Measurements from ENCODE around the gene NR6A1. TPM values are rescaled to one million over a fixed set of nuclear protein-coding genes. Genes with fewer than 3 reads are reported as not detected.

NR6A1 gene
- polyA plus RNA-seq, 1 experiment = 0.25 TPM

DNA sequence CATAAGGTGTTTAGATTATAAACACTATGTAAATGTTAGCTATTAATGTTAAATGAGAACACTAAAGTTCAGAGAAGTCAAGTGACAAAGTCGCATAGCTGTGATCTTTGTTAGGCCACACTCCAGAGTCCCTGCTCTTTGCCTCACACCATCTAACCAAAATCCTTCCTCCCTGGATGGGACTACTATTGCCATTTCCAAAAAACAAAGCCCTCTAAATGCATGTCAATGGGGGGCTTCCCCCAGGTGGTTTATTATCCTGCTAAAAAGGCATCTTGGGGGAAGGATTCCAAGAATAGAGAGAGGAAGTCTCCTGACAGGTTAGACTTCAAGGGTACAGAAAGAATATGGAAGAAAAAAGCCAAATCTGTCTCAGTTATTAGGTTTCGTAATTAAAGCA is 10.4 kb downstream of the NR6A1 start:
- POLR2A ChIA-PET = no interaction called here
- no peak overlapping the region for H3K4me3 ChIP-seq (ENCODE audit: low read depth, low read length)
- CTCF ChIA-PET = interaction anchor here (0.6 to 3.8 kb wide), 8 partner anchors 9 to 642 kb away, joined by 3 to 15 read pairs (median 4); partner anchors contain the start of genes NR6A1 and WDR38
- peaks cover 4% of the 10 kb centered on the region for H3K27me3 ChIP-seq (ENCODE audit: control insufficient read depth, insufficient read depth, low read length)
- TF ChIP-seq, protein P1, sequence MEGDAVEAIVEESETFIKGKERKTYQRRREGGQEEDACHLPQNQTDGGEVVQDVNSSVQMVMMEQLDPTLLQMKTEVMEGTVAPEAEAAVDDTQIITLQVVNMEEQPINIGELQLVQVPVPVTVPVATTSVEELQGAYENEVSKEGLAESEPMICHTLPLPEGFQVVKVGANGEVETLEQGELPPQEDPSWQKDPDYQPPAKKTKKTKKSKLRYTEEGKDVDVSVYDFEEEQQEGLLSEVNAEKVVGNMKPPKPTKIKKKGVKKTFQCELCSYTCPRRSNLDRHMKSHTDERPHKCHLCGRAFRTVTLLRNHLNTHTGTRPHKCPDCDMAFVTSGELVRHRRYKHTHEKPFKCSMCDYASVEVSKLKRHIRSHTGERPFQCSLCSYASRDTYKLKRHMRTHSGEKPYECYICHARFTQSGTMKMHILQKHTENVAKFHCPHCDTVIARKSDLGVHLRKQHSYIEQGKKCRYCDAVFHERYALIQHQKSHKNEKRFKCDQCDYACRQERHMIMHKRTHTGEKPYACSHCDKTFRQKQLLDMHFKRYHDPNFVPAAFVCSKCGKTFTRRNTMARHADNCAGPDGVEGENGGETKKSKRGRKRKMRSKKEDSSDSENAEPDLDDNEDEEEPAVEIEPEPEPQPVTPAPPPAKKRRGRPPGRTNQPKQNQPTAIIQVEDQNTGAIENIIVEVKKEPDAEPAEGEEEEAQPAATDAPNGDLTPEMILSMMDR (IDR thresholded peaks at IDR 0.05; ENCODE audit: insufficient read depth, low read depth, low read length) = no peak
- no peaks in the 10 kb centered on the region for H3K36me3 ChIP-seq (ENCODE audit: control insufficient read depth, insufficient read depth, low read length)
- no peak for DNase-seq (ENCODE audit: low read depth)

DNA sequence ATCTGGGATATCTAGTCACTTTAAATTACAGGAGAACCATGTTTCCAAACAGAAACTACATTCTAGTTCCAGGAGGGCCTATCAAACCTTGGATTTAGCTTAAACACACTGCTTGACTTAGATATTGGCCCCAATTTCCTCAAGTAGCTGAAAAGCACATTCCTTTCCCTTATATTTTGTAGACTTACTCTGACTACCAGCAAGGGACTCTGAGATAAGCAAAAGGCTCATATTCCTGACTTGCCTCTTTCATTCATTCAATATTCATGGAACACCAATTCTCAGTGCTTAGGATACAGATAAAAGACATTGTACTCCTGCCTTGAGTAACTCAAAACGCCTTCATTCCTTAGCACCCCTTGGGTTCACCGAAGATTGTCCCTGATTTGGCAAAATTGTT is 11.8 kb downstream of the NR6A1 start:
- peaks cover 2% of the 10 kb centered on the region for H3K27me3 ChIP-seq (ENCODE audit: control insufficient read depth, insufficient read depth, low read length)
- ChIA-PET POLR2A (no interaction called here), CTCF (interaction anchor here (1.0 to 3.8 kb wide), 3 partner anchors 11 to 94 kb away, joined by 3 to 15 read pairs (median 7); partner anchors contain the start of gene WDR38)
- no peaks in the 10 kb centered on the region for H3K36me3 ChIP-seq (ENCODE audit: control insufficient read depth, insufficient read depth, low read length)
- TF ChIP-seq, protein P1 (IDR thresholded peaks at IDR 0.05; ENCODE audit: insufficient read depth, low read depth, low read length) = no peak
- DNase-seq (ENCODE audit: low read depth) = no peak
- no peak overlapping the region for H3K4me3 ChIP-seq (ENCODE audit: low read depth, low read length)

DNA sequence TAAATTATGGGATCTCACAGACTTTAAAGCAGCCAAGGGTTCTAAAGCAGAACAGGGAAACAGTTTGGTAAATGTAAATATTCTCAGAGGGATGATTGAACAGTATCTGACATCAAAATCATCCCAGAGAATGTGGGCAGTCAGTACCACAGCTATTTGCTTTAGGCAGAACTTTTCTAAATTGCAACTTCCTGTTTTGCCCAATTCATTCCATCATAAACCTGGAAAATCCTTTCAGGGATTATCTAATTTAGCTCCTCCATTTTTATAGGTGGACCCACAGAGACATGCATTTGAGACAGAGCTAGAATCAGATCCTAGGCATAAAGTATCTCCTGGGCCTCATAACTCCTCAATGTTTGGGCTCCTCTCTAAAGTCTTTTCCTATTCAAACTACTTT is 12.4 kb downstream of the NR6A1 start:
- ChIA-PET POLR2A (no interaction called here), CTCF (interaction anchor here (1.0 to 2.7 kb wide), 2 partner anchors 11 to 13 kb away, joined by 3 to 7 read pairs; no protein-coding TSS in a partner anchor)
- Histone ChIP-seq H3K27me3 (ENCODE audit: control insufficient read depth, insufficient read depth, low read length) (peaks cover 2% of the 10 kb centered on the region), H3K4me3 (ENCODE audit: low read depth, low read length) (no peak overlapping the region), H3K36me3 (ENCODE audit: control insufficient read depth, insufficient read depth, low read length) (no peaks in the 10 kb centered on the region)
- TF ChIP-seq, protein P1 (IDR thresholded peaks at IDR 0.05; ENCODE audit: insufficient read depth, low read depth, low read length) = no peak
- no peak for DNase-seq (ENCODE audit: low read depth)

DNA sequence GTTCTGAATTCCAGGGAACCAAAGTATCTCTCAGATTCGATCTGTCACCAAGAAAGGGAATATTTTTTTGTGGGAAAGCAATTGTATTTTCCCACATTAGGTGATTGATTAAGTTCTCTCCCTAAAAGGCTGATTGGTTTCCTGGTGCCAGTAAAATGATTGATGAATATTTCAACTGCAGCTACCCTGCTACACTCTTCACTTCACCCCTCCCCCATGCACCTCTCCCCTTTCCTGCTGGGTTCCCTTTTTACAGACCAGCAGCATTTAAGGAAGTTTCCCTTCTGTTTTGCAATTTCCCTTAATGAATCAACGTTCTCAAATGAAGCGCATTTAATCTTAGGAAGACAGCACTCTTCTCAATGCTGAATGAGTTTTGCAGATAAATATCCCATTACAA is 13.1 kb downstream of the NR6A1 start:
- Histone ChIP-seq H3K4me3 (ENCODE audit: low read depth, low read length) (no peak overlapping the region), H3K36me3 (ENCODE audit: control insufficient read depth, insufficient read depth, low read length) (no peaks in the 10 kb centered on the region), H3K27me3 (ENCODE audit: control insufficient read depth, insufficient read depth, low read length) (peaks cover 2% of the 10 kb centered on the region)
- no peak for DNase-seq (ENCODE audit: low read depth)
- ChIA-PET CTCF (interaction anchor here (0.7 to 2.7 kb wide), 3 partner anchors 14 to 133 kb away, joined by 4 to 7 read pairs (median 5); no protein-coding TSS in a partner anchor), POLR2A (no interaction called here)
- TF ChIP-seq, protein P1 (IDR thresholded peaks at IDR 0.05; ENCODE audit: insufficient read depth, low read depth, low read length) = no peak

DNA sequence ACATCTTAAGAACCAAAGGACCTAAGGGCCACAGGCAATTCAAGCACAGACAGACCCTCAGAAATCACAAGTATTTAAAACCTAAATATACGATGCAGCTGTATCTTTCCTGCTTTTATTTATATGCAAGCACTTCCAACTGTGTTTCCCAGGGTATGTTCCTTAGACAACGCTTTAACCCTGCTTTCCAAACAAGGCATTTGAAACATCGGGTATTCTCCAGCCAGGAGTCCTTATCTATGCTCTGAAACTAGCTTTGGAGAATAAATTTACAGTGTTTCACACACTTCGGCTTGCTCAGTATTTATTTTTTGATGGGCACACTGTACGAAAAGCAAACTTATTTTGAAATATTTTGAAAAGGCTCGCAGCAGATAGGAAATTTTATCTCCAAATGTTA is 13.5 kb downstream of the NR6A1 start:
- no peak overlapping the region for H3K4me3 ChIP-seq (ENCODE audit: low read depth, low read length)
- TF ChIP-seq, protein P1 (IDR thresholded peaks at IDR 0.05; ENCODE audit: insufficient read depth, low read depth, low read length) = no peak
- H3K36me3 ChIP-seq (ENCODE audit: control insufficient read depth, insufficient read depth, low read length) = no peaks in the 10 kb centered on the region
- no peak for DNase-seq (ENCODE audit: low read depth)
- ChIA-PET CTCF (interaction anchor here (1.2 to 2.7 kb wide), 2 partner anchors 15 to 95 kb away, joined by 5 to 7 read pairs; no protein-coding TSS in a partner anchor), POLR2A (no interaction called here)
- H3K27me3 ChIP-seq (ENCODE audit: control insufficient read depth, insufficient read depth, low read length) = peaks cover 2% of the 10 kb centered on the region

All from BJ (cell line).